HG03039 (cell line): ENCODE measurements around the gene SSR1.

Experiments
- ATAC-seq: cut with Tn5 transposase; IDR thresholded peaks from one replicate; pipeline ENCODE4 v1.9.1; 2021; ENCODE audit warnings: mild to moderate bottlenecking, moderate library complexity; ENCODE audit not compliant: unreplicated experiment

SSR1 gene

DNA sequence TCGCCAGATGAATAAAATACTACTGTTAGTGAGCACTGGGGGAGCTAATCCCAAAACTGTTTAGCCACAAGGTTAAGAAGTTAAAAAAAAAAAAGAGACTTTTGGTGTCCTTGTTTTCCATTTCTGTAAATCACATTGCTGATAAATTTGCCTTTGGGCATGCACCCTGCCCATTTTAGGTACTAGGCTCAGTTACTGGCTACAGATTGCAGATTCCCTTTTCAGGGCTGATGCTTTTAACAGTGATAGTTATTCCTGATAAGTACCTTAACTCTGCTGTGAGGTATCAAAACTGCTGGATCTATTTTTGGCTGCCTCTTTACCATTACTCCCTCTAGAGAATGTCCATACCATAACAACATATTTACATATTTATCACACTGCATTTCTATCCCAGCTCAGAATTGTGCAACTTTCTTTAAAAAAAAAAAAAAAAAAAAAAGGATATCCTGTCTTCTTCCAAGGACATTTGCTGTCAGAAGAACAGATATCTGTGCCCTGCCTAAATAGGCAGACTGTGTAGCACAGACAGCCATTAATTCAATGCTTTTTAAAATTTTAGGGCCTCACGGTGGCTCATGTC, 94.5 kb downstream of the SSR1 start:
- ATAC-seq: no peak
